ENCODE measurements around the gene DNMT1. TPM values are rescaled to one million over a fixed set of nuclear protein-coding genes. Genes with fewer than 3 reads are reported as not detected.

The DNMT1 gene
- total RNA-seq, 1 donor from 2014 or later, result 21.4 TPM

GRCh38 chr19:10138879-10139795, 55.6 kb downstream of the DNMT1 start:
- no peak for DNase-seq

DNA sequence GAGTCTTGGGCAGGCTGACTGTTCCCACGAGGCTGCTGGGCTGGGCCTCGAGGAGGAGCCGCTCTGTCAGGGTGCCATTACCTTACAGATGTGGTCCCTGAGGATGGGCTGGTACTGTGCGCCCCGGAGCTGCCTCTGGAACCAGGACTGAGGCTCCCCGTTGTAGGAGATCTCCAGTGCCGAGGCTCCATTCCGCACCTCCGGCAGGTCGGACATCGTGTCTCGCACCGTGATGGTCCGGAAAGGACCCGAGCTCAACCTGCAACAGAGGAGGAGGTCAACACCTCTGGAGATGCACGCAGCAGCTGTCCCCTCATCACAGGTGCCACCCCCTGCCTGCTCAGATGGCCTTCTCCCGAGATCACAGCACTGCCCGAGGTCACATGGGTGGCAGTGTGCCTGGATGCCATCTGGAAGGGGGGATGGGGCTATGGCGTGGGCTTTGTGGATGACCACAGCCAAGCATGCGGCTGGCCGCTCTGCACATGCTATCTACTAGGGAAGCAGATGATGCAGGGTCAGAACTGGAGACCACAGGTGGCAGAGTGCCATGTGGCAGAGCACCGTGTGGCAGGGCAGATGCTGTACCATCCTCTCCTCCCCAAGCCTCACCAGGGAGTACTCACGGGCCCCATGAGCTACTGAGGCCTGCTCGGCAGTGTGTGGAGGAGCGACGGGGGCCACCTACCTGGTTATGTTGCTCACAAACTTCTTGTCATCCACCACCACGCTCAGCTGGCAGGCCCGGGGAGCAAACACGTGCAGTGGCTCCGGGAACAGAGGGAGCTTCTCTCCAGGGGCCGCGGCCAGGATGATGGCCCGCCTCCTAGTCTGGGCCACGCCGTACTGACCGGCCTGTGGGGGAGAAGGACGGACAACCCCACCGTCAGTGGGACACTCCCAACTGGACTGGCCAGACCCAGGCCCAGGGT, 56.7 kb downstream of the DNMT1 start:
- peak; percentile 45 for DNase-seq

- DNase-seq, result no peak
Measured at GRCh38 chr19:10136936-10137335, 57.8 kb downstream of the DNMT1 start.

DNA sequence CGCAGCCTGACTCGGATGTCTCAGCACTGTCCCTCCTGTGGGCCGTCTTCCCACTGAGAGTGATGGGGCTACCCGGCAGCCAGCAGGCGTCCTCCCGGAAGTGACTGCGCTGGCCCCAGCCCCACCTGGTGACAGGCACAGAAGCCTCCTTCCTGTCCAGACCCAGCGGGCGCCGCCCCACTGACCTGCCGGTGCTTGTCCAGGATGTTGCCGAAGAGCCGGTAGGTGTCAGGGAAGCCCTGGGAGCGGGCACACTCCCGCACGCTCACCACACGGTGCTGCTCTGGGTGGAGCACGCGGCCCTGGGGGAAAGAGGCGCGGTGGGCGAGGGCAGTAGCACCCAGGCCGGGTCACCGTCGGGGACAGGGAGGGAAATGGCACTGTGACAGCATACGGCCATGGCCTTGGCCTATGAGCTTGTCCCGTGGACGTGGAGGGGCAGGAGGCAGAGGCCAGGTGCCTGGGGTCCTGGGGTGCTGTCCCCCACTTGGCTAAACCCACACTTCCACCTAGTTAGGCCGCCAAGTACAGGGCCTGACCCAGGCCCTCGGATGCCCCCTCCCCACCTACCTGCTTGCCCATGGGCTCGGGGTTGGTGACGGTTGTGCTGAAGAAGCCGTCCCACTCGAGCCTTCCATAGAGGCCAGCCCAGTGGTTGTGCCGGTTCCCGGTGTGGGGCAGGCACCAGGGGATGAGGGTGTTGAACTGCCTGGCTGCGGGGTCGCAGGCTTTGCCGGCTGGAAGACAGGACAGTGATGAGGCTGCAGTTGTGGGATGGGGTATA, 59.0 kb downstream of the DNMT1 start:
- DNase-seq, result no peak

DNA sequence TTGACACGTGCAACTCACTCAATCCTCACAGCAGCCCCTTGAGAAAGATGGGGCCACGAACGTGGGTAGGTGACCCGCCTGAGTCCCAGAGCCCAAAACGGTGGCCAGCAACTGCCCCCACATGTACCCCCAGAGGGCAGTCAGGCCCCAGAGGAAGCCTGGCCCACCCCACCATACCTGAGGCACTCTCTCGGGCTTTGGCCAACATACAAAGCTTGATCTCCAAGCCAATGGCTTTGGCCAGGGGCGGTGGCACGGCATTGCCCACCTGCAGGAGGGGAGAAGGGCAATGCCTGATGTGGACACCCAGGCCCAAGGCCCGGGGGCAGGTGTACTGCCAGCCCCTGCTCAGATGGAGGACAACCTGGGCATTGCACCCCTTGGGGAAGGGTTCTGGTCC, 60.7 kb downstream of the DNMT1 start:
- DNase-seq, result no peak

DNA sequence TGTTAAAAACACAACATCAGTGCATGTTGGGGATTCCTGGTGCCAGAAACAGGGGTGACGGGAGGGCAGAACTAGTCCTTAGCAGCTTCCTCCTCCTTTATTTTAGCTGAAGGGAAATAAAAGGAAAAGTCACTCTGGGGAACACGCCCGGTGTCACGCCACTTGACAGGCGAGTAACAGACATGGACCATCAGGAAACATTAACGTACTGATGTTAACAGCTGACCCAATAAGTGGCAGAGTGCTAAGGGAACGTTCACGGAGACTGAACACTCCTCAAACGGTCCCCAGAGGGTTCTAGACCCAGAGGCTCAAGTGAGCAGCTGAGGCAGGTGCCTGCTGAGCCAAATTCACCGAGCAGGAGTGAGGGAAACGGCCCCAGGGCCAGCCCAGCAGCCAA, 61.2 kb downstream of the DNMT1 start:
- no peak for DNase-seq

- no peak for DNase-seq
Measured at GRCh38 chr19:10132905-10133304, 61.8 kb downstream of the DNMT1 start.

DNA sequence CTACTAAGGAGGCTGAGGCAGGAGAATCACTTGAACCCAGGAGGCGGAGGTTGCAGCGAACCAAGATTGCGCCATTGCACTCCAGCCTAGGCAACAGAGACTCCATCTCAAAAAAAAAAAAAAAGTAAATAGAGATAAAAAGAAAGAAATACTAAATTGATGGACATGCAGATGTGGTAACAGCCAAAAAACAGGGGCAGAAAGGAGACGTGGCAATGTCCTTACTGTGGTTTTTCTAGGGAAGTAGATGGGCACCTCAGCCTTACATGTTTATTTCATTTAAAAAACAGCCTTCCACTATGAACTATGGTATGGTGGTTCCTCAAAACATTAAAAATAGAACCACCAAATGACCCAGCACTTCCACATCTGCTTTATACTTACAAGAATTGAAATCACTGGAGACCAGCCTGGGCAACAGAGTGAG, 68.5 kb downstream of the DNMT1 start:
- DNase-seq, result no peak

GRCh38 chr19:10124429-10124828, 70.3 kb downstream of the DNMT1 start:
- no peak for DNase-seq

DNA sequence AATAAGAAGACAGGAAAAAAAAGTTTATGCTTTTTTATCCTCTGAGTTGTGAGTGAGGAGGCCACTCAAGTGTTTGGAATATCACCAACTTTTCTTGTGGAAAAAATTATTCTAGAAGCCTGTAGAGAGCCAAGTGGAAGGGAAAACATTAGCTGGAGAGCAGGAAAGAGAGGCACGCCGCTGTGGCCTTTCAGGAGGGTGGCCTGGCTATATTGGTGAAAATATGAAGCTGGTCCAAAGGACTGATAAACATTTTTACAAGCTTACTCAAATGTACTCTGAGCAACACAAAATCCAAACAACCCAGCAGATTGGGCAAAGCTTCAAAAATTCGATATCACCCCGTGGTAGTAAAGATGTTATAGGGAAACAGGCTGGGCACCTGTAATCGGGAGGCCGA, 72.7 kb downstream of the DNMT1 start:
- no peak for DNase-seq

DNA sequence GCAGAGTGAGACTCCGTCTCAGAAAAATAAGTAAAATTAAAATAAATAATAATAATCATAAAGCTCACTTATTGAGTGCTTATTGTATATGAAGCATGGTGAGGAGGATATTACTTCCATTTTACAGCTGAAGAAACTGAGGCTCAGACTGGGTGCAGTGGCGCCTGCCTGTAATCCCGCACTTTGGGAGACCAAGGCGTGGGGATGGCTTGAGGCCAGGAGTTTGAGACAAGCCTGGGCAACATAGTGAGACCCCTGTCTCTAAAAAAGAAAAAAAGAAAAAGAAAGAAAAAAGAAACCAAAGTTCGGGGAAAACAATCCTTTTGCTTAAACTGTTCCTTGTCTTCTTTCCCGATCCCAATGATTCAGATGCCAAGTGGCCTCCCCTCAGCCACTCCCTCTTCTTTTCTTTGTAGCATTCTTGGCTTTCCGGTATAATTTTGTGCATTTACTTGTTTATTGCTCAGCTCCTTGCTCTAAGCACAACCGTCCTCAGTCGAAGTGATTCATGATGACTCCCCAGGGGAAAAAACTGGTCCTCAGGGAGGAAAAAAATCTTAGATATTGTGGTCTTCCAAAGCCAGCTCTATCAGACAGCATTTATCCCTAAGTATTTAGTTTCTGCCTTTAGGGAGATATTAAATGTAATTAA, 74.1 kb downstream of the DNMT1 start:
- no peak for DNase-seq

DNA sequence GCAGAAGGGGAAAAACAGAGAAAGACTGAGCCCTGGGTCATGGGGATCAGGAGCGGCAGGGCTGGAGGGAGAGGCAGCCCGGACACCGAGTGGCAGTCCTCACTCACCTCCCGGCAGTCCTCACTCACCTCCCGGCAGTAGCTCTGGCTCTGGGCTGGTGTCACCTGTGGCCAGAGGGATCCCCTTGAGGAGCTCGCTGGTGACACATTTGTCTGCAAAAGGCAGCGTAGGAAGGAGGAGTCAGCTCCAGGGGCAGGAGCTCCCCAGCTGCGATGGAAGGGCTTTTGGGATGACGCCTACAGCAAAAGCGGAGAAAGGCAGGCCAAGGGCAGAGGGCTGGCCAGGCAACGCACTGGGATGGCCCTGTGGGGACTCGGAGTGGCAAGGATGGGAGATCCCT, 75.8 kb downstream of the DNMT1 start:
- DNase-seq, result no peak

DNA sequence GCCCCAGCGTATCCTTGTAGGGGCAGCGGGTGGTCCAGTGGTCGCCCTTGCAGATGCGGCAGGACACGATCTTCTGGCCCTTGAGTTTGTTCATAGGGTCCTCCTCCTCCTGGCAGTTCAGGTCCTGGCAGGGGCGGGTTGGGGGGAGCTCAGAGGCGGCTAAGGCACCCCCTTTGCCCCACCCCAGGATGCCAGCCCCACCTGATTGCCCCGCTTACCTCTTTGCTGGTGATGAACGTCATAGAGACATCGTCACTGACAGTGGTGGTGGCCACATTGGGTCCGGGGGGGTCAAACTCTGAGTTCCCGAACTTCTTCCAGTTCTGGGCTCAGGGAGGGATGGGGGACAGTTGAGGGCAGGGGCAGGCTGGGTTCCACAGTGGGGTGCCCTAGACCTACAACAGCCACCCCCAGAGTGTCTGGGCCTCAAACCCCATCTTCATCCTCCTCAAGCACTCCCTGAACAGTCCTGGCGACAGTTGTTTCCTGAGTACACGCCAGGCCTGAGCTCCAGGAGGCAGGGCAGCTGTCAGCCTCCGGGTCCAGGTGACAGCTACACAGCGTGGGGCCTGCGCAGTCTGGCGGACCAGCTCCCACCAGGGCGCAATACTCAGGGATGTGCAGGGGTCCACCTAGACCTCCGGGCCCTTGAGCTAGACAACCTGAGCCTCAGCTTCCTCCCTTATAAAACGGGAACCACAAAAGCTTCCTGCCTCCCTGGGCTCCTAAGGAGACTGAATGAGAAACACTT, 77.7 kb downstream of the DNMT1 start:
- DNase-seq, result no peak

DNA sequence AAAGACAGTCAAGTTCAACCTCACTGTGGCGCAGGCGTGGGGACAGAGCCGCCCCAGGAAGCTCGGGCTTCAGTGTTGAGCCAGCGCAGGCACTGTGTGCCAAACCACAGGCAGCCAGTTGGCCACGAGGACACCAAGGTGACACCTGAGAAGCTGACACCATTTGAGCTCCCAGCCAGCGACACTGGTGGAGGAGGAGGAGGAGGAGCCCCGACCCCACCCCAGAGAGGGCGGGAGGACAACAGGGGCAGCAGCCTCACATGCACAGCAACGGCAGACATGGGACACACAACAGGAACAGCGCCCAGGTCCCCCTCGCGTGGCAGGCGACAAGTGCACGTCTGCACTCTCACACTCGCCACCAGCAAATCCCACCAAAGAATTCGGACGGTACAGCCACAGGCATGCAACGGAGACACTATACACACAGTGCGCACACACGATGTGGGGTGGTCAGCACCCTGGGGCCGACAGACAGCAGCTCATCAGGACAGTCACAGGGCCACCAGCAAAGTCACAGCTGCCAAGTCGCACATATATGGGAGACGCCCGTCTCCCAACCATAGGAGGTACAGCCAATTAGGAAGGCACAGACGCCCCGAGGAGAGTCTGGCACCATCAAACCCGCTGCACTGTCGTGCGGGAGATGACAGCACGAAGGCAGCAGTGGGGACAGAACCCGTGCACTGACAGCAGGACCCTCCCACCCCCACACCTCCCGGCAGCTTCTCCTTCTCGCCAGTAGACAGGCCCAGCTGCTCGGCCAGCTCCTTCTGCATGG, 78.5 kb downstream of the DNMT1 start:
- DNase-seq, result no peak

DNA sequence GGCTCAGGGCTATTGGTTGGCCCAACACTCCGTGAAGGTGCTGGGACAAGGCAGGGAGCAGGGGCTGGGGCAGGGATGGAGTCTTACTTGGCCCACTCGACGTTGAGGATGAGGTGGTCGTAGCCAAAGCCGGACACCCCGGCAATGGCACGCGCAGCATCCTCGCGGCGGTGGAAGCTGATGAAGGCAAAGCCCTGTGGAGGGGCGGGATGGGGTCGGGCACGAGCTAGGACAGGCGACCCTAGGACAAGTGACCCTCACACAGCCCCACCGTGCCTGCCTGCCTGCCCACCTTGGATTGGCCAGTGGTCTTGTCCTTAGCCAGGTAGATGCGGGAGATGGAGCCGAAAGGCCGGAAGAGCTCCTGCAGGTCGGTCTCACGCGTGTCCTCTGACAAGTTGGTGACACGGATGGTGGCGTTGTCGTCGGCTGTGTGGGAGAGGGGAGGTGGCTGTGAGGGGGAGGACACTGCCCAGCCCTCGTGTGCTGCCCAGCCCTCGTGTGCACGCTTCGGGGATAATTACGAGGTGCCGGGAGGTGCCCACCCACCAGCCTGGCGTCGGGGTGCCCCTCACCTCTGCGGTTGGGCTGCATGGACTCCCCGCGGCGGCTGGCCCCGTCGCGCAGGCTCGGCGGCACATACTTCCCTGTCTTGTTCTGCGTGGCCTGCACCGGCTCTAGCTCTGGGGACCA, 79.2 kb downstream of the DNMT1 start:
- DNase-seq, result no peak

DNA sequence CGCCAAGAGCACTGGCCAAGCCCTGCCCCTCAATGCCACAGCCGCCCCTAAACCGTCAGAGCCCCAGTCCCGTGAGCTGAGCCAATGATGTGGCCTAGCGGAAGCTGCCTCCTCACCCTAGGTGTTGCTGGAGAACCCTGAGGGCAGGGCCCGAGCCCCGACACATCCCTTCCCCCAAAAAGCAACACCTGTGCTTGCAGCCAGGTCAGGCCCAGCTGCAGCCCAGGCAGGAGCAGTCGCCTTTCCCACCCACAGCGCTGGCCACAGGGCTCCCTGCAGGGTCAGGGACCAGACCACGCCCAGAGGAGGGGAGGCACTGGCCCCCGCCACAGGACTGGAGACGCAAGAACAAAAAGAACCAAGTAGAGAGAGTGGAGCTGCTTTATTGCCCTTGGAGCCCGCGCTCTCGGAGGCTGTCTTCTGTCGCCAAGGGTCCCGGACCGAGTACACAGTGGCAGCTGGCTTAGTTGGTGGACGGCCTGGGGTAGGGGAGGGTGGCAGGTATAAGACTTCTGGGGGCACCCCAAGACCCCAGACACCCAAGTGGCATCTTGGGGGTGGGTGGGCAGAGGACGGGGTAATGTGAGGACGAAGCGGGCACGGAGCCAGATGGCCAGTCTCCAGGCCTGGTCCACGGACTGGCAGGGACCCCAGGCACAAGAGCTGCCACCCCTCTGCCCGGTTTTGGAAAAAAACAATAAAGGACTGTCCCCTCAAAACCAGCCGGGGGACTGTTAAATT, 79.9 kb downstream of the DNMT1 start:
- DNase-seq, result no peak

DNA sequence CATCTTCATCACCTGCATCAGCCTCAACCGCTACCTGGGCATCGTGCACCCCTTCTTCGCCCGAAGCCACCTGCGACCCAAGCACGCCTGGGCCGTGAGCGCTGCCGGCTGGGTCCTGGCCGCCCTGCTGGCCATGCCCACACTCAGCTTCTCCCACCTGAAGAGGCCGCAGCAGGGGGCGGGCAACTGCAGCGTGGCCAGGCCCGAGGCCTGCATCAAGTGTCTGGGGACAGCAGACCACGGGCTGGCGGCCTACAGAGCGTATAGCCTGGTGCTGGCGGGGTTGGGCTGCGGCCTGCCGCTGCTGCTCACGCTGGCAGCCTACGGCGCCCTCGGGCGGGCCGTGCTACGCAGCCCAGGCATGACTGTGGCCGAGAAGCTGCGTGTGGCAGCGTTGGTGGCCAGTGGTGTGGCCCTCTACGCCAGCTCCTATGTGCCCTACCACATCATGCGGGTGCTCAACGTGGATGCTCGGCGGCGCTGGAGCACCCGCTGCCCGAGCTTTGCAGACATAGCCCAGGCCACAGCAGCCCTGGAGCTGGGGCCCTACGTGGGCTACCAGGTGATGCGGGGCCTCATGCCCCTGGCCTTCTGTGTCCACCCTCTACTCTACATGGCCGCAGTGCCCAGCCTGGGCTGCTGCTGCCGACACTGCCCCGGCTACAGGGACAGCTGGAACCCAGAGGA, 80.6 kb downstream of the DNMT1 start:
- DNase-seq, result no peak

DNA sequence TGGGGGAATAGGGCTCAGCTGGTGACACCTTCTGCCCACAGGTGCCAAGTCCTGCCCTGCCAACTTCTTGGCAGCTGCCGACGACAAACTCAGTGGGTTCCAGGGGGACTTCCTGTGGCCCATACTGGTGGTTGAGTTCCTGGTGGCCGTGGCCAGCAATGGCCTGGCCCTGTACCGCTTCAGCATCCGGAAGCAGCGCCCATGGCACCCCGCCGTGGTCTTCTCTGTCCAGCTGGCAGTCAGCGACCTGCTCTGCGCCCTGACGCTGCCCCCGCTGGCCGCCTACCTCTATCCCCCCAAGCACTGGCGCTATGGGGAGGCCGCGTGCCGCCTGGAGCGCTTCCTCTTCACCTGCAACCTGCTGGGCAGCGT, 81.2 kb downstream of the DNMT1 start:
- no peak for DNase-seq

All from occipital lobe (tissue), 2 donors.